COR-L47 (cell line): ENCODE results near the gene CFP.
"Not testable (repeated sequence)": the region's sequence is repeated elsewhere in the genome, so short reads cannot be mapped to it uniquely, and the experiment has no call there.

Experiments
- DNase-seq: peaks from one replicate; lab custom pipeline; 2025; lab: John Stamatoyannopoulos, UW

CFP gene

DNA sequence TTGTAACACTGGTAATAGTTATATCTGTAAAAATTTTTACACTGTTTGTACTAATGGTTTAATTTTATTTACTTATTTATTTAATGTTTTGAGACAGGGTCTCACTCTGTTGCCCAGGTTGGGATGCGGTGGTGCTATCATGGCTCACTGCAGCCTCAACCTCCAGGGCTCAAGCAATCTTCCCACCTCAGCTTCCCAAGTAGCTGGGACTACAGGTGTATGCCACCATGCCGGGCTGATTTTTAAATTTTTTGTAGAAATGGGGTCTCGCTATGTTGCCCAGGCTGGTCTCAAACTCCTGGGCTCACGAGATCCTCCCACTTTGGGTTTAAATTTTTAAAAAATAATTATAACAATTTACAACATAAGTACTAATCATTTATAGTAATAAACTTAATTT is 26.6 kb downstream of the CFP start:
- not testable (repeated sequence) for DNase-seq

DNA sequence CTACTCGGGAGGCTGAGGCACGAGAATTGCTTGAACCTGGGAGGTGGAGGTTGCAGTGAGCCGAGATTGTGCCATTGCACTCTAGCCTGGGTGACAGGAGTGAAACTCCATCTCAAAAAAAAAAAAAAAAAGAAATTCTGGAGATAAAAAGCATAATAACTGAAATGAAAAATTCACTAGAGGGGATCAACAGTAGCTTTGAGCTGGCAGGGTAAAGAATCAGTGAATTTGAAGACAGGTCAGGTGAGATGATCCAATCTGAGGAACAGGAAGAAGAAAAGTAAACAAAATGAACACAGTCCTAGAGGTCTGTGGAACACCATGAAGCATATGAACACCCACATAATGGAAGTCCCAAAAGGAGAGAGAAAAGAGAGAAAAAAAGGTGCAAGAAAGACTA is 32.5 kb downstream of the CFP start:
- no peak for DNase-seq

DNA sequence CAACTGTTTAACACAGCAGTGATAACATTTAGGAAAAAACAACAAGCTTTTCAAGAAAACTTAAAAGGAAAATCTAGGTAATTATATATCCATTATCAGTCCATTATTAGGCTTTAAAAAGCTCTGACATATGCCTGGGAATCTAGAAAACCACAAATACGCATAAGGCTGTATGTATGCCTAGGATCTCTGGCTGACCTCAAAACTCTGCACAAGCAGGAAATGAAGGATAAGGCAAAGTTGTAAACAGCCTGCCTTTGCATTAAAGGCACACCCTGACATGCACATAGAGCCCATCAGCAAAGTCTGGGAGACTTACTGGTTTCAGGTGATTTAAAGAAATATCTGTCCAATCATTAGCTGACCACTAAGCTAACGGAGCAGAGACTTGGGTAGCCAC is 33.5 kb downstream of the CFP start:
- no peak for DNase-seq

DNA sequence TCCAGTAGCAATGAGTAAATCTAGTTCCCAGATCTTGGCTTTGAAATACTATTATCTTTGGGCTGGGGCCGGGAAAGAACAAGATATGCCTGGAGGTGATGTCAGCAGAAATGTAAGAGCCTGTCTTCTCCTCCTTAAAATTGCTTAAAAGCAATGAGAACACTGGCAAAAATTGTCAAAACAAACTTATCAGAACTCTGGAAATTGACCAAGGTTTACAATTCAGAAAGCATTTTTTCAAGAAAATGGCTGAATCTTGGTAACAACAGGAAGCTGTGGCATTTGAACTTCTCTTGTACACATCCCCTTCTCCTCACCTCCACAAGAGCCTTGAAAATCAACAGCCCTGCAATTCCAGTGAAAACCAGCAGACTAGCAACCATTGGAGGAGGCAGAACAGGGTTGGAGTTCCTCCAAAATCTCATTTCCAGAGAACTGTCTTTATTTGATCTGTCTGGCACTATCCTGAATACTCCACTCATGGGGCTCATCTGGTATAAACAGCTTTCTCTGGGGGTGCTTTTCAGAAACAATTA is 33.9 kb downstream of the CFP start:
- no peak for DNase-seq

DNA sequence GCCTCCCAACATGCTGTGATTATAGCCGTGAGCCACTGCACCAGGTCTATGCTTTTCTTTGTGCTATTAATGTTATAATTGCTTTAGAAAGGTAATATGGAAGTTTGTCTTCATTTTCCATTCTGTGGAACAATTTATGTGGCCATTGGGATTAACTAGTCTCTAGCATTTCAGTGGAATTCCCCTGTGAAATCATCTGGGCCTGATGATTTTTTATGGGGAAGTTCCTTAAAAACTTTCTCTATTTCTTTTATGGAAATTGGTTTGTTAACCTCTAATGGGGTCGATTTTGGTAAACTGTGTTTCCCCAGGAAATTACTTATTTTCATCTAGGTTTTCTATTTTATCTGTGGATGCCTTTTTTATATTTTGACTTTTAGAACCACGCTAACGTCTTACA is 36.2 kb downstream of the CFP start:
- no peak for DNase-seq

DNA sequence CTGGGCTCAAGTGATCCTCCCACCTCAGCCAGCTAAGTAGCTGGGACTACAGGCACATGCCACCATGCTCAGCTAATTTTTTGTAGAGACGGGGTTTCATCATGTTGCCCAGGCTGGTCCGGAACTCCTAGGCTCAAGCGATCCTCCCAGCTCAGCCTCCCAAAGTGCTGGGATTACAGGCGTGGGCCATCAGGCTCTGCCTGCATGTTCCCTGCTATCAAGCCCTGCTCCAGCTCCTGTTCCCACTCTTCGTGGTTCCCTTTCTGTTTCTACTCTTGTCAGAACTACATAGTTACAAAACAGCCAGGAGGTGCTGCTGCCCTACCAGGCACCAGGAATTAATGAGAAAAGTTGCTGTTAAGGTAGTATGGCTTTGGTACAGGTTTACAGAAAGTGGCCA is 38.7 kb downstream of the CFP start:
- DNase-seq, result no peak

DNA sequence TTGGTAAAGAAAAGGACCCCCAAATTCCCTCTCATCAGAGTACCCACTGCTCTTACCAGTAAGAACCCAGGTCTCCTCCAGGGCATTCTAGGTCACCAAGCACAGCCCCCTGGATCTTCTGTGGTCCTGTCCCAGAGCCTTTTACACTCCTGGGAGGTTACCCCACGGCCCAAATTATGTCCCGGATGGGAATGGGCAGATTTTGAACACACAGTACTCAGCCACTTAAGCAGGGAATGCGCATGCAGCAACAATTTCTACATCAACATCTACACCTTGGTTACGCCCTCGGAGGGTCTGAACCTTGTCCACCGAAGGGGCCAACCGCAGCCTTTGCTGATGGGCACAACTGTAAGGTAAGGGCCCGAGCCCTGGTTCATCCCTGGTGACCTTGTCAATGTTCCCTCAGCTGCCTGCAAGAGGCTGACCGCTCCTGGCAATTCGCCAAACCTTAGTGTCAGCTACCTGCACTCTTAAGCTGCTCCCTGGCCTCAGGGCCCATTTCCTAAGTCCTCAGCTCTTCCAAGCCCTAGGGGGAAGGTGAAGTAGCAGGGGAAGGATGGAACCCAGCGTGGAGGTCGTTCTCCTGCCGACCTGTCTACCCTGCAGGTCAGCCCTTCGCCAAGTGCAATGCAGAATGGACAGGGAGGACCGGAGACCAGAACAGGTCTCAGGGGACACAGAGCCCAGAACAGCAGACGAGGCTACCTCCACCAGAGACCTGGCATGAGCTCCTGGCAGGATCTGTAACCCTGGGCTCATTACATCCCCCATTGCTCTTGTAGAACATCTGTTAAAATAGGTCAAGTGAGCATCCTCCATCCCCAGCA is 41.6 kb downstream of the CFP start:
- DNase-seq, result no peak

DNA sequence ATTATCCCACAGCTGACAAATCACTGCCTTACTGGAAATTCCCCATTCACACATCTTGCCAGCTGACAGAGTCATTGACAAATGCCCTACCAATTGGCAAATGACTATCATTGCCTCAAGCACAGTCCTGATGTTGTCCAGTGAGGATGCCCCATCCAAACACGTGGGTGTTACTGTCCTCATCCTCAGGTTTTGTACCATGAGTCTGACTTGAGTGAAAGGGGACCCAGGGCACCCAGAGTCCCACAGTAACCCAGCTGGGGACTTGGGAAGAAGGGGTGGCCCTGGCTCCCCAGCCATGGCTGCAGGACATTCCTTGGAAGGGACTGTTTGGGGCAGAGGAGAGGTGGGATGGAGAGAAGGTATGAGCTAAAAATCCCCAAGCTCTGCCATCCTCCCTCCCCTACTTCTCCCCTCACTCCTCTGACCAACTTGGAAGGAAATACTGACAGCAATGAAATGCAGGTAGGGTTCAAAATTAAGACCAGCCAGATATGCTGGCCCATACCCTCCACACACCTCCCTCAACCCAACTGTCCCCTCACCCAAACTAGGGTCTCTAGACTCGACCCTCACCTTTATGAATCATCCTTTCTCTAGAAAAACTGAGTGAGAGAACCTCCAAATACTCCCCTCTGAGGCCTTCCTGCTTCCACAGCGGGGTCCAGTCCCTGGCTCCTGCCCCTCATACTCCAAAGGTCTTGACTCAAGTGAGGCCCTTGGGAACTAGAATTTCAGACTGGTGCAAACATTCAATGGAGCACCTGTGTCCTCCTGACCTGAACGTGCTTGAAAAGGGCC is 42.4 kb downstream of the CFP start:
- no peak for DNase-seq

DNA sequence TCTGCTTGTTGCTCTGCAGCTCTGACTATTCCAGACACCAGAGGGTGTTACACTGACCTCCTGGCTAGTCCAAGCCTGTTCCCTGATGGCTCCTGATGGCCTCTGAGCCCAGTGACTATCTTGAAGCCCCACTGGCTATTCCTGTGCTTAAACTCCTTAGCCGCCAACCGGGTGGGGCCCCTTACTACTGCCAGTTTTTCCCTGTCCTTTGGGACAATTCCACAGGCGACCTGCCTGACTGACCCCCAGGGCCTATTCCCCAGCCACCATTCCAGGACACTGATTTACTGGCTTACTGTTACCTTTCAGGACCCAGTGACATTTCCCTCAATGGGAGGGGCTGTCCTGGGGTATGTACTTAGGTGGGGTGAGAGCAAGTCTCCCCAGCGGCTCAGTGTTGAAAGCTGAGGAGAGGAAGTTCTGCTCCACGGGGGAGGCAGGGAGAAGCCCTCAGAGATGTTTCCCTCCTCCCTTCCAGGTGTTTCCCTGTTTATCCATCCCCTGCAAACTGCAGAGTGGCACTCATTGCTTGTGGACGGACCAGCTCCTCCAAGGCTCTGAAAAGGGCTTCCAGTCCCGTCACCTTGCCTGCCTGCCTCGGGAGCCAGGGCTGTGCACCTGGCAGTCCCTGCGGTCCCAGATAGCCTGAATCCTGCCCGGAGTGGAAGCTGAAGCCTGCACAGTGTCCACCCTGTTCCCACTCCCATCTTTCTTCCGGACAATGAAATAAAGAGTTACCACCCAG is 43.5 kb downstream of the CFP start:
- DNase-seq, result no peak

DNA sequence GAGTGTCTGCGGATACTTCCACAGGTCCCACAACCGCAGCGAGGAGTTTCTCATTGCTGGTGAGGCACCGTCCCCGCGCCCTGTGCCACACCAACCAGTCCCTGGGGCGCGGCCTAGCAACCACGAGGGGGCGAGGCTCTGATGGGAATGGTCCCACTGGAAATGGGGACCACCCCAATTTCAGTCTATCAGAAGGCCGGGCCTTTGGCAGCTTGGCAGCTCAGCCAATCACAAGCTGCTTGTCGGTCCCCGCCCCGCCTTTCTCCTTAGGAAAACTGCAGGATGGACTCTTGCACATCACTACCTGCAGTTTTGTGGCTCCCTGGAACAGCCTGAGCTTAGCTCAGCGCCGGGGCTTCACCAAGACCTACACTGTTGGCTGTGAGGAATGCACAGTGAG is 44.5 kb downstream of the CFP start:
- no peak for DNase-seq

DNA sequence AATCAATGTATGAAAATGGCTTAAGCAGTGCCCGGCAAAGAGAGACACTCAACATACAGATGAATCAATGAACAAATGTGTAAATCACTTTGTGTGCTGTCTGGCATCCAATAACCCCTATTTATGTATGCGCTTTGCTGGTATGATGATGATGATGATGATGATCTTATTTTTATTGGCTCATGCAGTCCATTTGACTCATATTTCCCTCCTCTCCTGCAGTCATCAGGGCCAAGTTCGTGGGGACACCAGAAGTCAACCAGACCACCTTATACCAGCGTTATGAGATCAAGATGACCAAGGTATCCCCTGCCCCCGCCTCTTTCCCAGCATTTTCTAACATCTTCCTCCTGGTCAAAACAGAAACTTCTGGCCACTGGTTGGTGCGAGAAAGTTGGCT is 45.0 kb downstream of the CFP start:
- DNase-seq, result no peak

DNA sequence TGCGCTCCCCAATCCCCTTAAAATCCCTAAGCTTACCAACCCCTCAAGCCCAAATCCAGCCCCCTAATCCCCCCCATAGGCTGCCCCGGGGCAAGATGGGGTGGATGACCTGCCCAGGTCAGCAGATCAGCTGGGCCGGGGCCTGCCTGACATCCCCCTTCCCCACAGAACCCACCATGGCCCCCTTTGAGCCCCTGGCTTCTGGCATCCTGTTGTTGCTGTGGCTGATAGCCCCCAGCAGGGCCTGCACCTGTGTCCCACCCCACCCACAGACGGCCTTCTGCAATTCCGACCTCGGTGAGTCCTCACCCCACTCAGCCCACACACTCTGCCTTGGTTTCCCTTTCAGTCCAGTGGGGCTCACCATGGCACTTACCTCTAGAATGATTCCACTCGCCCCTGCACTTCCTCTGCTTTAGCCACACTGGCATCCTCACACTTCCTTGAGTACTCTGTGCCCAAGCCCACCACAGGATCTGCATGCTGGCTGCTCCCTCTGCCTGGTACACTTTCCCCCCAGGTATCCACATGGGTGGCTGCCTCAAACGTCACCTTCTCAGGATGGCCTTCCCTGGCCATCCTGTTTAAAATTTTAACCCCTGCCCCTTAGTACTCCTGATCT is 46.4 kb downstream of the CFP start:
- no peak for DNase-seq

DNA sequence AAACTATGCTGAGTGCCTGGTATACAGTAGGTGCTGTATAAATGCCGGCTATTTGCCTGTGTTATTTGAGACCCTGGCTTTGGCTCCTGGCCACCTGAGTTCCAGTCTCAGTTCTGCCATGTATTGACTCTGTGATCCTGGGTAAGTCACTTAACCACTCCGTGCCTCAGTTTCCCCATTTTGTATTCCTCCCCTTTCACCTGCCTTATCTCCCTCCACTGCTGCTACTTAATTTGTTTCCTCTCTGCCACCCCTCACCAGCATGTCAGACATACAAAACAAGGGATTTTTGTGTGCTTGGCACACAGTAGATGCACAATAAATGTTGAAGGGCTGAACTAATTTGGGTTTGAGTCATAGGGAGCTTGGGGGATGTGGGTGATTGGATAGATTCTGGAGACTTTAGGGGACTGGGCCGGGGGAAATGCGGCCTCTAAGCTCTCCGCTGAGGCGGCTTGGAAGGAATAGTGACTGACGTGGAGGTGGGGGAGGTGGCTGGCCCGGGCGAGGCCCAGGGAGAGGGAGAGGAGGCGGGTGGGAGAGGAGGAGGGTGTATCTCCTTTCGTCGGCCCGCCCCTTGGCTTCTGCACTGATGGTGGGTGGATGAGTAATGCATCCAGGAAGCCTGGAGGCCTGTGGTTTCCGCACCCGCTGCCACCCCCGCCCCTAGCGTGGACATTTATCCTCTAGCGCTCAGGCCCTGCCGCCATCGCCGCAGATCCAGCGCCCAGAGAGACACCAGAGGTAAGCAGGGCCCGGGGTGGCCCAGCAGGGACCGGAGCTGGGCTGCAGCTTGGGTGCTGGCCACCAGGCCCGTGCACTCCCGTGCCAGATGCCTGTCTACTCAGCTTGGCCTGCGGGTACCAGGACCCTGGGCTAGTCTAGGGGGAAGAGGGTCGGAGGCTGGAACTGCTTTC is 47.7 kb downstream of the CFP start, which contains the start of gene TIMP1:
Gene TIMP1 (plus strand): TSS at position 706 of the 917 bp plus-strand sequence. CDS start 980 bp downstream, outside the sequence.
- DNase-seq, result no peak

DNA sequence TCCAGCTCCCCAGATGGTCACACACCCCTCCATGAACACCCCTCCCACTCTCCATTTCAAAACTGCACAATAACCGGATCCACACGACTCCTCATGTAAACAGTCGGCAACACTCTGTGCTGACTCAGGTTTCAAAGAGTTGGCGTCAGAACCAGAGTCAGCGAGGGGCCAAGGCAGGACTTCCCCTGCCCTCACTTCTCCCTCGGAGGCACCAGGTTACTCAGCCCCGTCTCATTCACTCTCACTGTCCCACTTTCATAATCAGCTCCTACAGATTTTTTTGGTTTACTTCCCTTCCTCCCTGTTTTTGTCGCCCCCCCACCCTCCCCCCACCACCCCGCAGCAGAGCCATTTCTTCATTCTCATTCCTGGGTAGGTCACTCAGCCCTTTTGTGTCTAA is 50.2 kb downstream of the CFP start:
- DNase-seq, result no peak

DNA sequence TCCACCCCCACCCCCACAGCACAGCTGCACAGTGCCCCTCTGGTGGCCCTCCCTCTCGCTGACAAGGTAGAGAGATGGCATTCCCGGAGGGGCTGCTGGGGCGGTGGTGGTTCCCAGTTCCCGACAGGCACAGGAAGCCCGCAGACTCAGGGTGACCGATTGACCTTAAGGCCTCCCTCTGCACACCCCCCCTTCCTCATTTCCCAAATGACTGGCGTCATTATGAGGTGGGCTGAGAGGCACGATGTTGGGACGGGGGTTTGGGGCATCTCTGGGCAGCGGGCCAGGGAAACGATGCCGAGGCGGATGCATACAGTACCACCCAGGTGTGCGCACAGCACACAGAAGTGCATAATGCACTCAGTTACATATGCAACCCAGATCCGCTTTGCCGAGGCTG is 51.0 kb downstream of the CFP start:
- DNase-seq, result no peak

DNA sequence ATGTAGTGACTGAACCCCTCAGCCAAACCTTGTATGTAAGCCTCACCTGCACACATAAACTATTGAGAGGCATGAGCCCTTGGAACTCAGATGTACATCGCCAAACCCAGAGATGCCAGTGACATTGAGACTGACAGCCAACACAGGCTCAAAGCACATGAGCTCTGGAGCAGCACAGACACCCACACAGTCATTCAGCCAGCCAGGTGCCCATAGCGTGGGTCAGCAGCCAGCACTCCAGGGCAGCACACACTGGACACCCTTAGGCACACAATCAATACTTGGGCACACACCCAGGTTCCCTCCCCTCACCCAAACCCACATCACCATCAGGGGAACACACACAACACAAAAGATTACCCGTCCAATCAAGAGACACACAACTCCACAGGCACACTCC is 51.8 kb downstream of the CFP start:
- DNase-seq, result no peak

DNA sequence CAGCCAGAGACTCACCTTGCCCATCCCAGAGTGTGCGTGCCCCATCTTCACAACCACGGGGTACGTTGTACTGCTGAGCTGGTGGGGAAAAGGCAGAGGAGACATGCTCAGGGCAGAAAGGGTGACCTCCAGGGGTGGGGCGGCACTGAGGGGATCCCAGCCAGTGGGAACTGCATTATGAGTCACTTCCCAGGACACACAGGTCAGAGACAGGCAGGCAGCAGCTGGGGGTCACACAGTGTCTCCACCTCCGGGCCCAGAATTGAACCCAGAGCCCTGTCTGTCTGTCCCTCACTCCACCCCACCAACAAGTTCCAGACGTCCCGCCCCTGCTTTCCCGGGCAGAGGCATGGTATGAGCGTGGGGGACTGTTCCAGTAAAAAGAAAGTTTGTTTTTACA is 52.3 kb downstream of the CFP start:
- DNase-seq, result no peak

DNA sequence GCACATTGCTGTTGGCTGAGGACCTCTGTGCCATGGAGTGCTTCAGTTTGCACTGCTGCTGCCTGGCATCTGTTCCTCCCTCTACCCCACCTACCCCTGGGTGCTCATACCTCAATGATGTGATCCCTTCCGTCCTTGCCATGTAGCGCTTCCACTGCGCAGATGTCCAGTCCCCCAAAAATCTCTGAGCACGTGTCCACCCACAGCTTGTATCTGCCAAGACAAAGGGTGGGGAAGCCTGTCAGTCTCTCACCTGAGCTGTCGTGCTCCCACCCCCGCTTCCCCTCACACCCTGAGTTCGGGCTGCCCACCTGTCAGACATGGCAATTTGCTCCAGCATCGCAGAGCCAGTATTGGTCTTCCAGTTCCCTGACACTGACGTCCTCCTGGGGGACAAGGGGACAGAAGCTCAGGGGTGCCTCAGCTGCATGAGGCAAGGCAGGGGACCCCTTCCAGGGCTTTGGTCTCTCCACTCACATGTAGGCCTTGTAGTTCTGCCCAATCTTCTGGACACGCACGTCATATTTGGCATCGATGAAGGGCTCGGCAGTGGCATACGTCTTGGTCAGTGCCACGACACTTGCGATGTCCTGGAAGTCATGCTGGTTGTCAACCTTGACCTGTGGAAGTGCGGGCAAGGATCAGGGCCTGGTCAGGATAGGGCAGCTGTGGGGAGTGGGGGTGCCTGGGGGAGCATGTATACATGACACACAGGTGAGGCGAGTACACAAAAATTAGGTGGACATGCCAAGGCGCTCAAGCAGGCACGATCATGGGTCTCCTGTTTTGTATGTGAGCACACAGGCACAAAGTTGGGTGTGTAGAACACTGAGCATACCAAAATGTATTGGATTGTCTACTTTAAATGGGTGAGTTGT is 53.5 kb downstream of the CFP start:
- DNase-seq, result no peak

DNA sequence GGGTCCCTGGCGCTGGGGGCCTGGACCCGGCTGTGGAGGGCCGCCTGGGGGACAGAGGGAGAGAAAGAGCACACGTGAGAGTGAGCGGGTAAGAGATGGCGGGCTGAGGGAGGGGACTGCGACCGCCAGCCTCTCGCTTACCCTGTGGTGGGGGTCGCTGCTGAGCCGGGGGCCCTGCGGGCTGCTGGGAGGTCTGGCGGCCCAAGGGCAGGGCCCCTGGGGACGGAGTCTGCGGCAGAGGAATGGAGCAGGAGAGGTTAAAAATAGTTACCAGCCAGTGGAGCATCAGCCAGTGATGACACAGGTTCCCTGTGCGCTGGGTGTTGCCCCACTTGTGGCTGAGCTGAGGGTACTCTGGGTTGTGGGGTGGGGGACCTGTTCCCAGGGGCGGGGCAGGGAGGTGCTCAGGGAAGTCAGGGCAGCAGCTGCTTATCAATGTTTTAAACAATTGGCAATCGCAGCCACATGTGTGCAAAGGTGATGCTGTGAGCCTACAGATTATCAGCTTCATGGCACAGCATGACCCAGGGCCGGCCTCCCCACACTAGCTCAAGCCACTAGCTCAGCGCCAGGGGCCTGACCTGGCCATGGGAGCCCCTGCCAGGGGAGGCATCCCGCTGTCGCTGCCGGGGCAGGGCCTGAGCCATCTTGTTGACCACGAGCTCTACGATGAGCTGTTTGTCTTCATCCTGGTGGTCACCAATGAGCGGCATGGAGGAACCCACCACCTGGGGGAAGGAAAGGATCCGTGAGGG is 55.0 kb downstream of the CFP start:
- no peak for DNase-seq
